GM19328 (cell line): ENCODE data around the gene ATP6V0A4.
"Not testable (repeated sequence)": the region's sequence is repeated elsewhere in the genome, so short reads cannot be mapped to it uniquely, and the experiment has no call there.

ENCODE experiments used
- ATAC-seq: cut with Tn5 transposase; IDR thresholded peaks from one replicate; pipeline ENCODE4 v1.9.1; 2021; ENCODE audit warnings: mild to moderate bottlenecking, moderate library complexity; ENCODE audit not compliant: unreplicated experiment

Gene ATP6V0A4

DNA sequence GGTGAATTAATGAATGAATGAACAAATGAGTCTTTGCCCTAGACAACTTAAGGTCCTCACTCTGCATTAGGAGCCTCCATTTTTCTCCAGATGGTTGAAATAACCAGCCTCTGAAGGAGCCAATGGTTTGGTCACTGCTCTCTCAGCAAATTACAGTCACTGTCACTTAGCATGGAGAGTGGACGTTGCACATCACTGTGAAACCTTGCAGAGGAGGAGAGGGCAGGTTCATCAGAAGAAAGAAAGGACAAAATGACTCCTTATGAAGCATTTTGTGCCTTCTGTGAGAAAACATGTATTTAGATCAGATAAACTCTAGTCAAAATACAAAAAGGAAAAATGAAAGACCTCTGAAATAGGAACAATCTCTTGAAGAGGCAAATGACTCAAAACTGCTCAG is 6.6 kb upstream of the ATP6V0A4 start:
- no peak for ATAC-seq

DNA sequence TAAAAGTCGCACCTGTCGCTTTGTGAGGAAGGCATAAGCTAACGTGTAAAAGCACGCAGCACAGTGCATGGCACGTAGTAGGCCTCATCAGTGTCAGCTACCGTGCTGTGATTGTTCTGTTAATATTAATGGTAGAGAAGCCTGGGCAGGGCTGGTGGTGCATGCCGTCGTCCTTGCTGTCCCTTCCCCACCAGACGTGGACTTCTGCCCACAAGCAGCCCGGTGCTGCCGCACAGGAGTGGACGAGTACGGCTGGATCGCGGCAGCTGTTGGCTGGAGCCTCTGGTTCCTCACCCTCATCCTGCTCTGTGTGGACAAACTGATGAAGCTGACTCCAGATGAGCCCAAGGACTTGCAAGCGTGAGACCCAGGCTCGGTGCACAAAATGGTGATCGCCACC is 4.7 kb upstream of the ATP6V0A4 start:
- ATAC-seq, result no peak

DNA sequence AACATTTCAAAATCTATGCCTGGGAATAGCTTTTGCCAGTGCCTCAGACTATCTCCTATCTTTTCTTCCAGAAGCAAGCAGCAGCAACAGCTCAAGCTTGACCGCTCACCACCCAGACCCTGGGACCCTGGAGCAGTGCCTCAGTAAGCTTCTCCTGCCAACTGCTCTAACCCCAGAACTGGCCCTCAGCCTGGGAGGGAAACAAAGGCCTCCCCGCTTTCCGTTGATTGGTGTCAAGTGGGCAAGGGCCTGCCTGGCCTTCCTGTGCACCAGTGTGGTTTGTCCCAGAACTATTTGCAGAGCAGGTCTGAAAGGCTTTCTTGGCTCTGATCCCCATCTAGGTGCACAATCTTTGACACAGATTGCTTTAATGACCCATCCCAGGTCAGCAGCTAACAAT is 3.3 kb upstream of the ATP6V0A4 start:
- no peak for ATAC-seq

DNA sequence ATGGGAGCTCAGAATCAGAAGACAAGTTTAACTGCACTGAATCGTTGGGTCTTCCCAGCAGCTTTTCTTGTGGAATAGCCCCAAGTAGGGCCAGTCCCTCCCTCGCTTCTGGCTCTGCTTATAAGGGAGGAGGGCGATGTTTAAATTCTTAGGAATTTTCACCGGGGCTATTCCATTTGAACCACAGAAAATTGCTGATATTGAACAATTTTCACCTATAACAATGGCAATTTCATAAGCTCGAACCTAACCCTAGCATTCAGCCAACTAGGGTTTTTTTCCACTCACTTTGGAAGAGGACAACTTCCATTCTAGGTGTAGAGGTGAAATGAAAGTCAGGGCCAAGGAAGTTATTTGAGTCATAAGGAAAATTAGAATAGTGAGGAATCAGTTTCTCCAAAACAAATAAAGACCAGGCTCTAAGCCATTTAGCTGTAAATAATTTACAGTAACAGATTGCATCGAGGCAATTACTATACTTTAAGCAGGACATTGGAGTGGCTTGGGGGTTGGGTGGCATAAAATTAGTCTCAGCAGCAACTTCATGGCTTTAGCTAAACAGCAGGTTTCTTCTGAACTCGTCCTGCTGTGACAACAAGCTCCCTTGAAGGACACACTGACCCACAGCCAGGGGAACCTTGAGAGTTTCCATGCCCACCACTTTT is 1.5 kb upstream of the ATP6V0A4 start:
- ATAC-seq, result no peak

DNA sequence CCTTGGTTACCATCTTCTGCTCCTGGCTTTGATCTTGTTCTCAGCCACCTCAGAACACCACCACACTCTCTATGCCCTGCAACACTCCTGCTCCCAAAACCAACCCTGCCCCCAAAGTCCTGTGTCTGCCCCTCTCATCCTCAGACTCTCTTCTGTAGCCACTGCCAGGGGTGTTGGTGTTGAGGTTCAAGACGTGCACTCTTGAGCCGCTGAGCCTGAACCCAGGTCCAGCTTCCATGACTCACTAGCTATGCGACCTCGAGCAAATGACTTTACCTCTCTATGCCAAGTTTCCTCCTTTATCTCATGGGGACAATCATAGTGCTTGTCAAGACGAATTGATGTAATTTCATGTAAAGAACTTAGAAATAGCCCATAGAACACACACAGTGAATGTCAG is 840 bp upstream of the ATP6V0A4 start:
- ATAC-seq, result no peak

DNA sequence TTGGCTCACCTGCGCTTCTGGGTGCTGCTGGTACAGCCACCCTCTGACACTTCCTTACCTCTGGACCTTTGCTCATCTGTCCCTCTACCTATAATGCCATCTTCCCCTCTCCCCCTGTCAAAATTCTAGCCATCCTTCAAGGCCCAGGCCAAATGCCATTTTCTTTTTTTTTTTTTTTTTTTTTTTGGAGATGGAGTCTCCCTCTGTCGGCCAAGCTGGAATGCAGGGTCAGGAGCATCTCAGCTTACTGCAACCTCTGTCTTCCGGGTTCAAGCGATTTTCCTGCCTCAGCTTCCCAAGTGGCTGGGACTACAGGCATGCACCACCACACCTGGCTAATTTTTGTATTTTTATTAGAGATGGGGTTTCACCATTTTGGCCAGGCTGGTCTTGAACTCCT is 950 bp downstream of the ATP6V0A4 start:
- not testable (repeated sequence) for ATAC-seq

DNA sequence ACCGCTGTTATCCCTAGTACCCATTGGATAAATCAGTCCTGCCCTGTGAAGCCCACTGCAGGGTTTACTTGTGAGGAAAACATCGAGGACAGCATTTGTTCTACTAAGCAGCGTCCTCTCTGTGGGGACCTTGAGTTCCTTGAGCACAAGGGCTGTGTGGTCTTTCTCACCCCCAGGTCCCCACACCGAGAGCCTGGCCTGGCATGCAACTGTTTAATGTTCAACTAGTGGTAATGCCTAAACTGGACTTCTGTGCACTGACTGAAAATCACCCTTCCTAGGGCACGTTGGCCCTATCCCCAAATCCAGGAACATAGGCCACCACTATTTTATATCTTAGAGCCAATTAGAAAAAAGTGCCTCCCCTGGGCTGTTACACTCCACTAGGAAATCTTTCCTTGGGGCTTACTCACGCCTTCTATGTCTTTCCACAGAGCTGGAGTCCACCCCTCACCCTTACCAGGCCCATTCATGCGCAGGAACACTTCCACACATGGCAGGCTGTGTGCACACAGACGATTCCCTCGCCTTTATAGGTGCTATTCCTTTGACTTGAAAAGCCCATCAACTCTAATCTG is 1.9 kb downstream of the ATP6V0A4 start:
- ATAC-seq, result no peak

DNA sequence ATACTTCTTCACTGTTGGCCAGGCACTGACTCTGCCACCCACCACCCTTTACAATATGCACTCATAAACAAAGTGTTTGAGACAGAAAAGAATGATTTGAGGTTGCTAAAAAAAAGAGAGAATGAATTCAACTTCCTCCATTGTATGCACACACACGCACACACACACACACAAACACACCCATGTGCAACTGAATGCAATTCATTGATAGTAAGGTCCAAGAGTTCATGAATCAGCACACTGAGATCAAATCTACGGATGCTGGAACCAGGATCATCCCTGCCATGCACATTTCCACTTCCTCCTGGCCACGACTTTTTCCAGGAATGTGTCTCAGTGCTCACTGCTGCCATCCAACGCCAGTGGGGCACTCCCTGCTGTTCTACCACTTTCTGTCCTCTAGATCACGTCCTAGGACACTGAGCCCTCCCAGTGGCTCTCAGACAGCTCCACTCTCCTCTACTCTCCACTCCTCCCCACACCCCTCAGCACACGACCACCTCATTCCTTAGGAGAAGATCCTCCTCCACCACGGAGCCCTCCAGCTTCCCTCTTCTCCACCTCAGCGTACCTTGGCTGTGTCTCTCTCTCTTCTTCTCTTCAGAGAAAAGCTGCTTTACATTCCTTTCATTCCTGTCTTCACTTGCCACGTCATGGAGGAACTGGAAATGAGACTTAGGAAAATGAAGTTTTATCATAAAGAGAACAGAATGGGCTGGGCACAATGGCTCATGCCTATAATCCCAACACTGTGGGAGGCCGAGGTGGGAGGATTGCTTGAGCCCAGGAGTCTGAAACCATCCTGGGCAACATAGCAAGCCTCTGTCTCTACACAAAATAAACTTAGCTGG is 12.2 kb downstream of the ATP6V0A4 start:
- ATAC-seq, result no peak

DNA sequence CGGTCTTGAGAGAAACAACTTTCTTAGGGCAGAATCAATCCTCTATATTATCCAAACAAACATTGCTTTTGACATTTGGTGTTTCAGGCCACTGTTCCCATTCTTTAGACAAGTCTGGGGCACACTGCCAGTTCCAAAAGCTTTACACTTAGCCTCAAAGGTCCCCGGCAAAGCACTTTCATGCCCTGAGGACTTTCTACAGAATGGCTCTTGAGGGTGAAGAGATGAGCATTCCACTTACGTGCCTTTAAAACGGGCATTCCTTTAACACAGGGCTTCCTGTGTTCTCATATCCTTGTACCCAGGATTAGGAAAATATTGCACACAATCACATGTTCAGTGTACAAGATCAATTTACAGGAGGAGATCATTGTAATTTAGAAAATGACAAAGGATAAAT is 13.3 kb downstream of the ATP6V0A4 start:
- ATAC-seq, result no peak

DNA sequence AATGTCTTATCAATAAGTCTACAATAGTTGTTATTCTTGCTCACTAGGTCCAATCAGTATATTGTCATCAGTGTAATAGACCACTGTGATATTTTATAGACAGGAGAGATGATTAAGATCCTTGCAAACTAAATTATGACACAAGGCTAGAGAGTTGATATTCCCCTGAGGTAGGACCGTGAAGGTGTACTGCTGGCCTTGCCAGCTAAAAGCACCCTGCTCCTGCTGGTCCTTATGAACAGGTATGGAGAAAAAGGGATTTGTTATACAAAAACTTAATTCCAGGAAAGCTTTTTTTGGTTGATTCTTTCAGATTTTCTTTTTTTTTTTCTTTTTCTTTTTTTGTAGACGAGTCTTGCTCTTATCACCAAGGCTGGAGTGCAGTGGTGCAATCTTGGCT is 17.0 kb downstream of the ATP6V0A4 start:
- no peak for ATAC-seq

DNA sequence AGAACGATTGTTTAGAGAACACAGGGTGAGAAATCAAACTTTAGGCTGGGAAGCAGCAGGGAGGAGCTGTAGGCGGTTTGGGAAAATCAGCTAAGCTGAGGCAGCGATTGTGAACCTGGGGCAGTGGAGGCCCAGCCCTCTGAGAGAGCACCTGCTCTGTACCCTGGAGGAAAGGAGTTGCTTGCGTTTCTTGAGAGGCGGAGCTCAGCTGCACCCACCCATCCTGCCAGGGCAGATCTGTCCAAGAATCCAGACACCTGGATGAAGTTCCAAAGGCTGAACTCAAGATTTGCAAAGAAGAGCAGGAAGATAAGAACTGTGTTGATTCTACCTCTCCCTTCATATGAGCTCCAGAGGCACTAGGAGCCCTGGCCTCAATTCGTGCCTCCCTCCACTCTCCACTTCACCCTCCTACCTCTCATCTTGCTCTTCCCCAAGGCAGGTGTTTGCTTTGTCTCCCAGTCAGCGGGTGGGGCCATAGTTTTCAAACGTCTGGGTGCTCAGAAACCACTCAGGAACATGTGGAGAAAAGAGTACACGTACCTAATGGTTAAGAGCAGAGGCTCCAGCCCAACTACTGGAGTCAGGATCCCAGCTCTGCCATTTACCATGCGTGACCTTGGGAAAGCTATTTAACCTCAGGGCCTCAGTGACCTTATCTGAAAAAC is 21.7 kb downstream of the ATP6V0A4 start:
- no peak for ATAC-seq

DNA sequence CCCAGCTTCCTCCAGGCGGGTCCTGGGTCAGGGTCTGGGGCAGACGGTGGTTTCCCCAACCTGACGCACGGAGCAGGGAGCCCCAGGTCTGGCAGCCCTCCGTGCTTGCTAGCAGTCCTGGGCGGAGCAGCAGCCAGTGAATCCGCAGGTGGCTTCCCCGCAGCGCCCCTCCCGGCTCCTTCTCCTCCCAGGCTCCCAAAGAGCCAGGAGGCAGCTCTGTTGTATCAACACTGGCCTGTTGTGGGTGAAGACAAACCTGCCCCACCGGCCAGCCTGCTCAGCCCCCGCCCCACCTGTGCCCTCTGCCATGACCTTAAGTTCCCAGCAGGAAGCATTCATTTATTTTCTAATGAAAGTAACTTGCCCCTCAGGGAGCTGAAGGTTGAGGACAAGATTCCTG is 24.2 kb downstream of the ATP6V0A4 start:
- ATAC-seq, result no peak

DNA sequence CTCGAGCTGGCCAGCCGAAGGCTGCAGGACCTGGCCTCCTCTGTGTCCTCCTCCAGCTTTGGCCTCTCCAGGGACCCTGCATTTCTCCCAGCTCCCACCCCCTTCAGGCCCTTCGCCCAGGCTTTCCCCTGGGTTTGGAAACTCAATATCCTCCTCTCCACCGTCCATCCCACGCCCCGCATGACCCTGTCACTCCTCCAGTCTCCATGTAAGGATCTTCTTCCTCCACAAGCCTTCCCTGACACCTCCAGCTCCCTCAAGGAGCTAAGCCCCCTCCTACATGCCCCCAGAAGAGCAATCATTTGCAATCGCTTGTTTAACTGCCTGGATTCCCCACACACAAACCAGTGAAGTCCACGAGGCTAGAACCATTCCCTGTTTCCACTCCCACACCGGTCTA is 24.8 kb downstream of the ATP6V0A4 start:
- no peak for ATAC-seq

DNA sequence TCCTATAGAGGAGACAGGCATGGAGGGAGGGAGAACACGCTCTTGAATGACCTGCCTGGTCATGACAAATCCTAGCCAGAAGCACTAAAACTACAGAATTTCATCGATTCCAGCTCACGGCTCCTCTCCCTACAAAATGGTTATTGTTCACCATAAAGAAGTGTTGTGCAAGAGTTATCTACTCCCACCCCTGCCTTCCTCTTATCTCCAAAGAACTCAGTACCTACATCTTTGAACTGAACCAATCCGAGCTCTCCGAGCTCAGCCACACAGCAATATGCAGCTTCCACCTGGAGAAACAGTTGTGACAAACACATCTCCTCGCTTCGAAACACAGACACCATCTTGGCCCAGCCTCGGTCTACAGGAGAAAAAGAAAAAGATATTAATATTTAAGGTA is 27.1 kb downstream of the ATP6V0A4 start:
- no peak for ATAC-seq

DNA sequence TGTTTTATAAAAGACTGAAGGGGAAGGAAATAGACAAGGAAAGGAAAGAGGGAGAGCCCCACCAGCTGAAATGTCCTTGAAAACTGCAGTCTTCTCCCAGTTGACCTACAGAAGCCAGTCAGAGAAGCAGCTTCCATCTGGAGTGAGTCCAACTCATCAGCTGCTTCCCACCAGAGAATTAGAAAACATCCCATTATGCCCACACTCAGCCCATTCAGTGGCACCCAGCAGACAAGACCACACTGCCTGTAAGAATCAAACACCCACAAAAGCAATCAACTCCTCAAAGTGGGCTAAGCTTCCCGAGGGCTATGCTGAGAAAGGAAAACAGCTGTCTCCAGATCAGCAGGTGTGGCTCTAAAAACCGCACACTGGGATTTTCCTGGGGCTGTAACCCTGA is 29.8 kb downstream of the ATP6V0A4 start:
- no peak for ATAC-seq

DNA sequence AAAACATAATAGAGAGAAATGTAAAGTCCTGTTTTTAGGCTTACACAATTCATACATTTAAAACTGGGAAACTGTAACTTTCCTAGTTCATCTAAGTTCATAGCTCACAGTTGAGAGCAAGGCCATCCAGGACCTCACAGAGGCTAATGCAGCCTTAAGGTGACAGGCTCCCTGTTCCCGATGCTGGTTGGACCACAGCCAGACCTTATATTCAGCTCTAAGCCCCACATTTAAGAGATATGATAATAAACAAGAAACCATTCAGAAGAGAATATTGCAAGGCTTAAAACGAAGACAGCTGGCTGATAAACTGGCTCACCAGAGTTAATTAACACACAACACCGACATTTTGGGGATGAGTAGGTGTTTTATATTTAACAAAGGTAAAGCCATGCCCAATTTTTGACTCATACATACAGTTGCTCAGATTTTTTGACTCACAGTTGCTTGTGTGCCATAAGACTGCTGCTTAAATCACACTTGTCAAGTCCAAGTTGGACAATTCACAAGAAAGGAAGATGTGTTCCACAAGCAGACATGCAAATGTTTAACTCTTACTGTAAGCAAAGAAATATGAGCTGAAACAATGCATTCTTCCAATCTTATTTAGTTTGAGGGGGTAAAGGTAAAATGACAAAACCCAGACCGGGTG is 41.3 kb downstream of the ATP6V0A4 start:
- no peak for ATAC-seq

DNA sequence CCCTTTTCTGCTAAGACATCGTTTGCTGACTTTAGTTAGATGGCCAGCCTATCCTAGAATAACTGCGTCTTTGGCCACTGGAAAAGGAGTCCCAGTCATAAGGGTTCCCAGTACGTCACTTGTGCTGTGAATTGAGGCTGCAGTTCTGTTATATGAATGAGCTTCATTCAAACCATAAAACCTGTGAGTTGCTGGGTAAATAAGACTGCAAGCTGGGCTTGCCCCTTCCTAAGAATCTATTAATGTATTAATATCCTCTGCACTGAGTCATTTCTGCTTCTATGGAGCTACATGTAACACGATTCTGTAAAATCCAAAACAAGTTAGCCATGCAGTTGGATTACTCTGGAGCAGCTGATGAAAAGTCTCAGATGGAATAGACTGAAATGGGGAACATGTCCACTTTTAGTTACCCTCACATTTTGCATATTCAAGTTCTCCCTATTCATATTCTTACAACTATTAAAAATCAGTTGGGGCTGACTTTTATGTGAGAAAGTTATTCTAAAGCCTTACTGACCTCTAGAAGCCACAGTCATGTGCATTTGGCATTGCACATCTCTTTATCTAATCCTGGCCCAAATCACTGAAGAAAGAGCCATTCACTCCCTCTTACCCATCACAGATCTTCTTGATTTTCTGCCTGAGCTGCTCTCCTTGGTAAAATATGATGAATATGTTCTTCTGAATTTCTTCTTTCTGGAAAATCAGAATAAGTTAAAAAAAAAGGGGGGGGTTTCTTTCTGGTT is 42.0 kb downstream of the ATP6V0A4 start:
- no peak for ATAC-seq

DNA sequence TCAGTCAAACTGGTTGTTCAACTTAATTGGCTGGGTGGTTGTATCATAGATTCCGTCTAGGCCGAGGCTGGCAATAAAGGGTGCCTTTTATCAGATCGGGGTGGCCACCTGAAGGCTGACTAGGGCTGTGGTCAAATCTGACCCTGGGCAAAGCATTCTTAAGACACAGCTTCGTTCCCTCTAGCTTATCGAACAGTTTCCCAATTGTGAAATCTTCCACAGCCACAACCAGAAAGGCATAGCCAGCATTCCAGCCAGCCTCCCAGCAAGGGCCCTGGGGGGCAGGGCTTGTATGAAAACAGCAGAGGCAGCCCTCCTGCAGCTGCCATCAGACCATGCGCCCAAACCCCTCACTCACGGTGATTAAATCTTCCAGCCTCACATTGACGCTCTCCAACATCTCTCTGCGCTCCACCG is 42.7 kb downstream of the ATP6V0A4 start:
- no peak for ATAC-seq

DNA sequence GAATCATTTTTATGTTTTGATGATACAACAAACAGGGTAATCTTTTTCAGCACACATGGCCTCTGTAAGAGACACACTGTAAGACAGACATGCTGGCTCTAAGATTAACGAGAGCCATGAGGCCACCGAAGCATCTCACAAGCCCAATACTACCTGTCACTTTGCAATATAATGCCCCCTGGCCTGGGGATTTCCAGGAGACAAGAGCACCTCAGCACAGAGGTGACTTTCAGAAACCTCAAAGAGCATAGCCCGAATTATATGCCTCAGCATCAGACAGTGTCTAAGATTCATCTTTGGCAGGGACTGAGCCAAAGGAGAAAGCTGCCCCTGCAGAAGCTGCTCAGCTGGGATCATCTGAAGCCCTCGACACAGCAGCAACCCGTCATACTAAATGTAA is 44.4 kb downstream of the ATP6V0A4 start:
- ATAC-seq, result no peak

DNA sequence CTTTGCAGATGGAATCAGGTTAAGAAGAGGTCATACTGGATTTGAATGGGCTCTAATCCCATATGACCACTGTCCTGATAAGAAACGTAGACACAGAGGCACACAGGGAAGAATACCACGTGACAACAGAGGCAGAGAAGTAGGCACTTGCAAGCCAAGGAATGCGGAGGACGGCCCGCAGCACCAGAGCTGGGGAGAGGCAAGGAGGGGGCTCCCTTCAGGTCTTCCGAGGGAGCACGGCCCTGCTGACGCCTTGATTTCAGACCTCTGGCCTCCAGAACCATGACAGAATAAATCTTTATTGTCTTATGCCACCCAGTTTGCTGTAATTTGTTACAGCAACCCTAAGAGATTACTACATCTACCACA is 44.9 kb downstream of the ATP6V0A4 start:
- no peak for ATAC-seq
